NCI-H345 treated with DMSO at 0.1 percent for 48 hours (cell line): ENCODE data around the gene DACT3.

ENCODE experiments used
- DNase-seq: peaks from one replicate; lab custom pipeline; 2025; ENCODE audit not compliant: unreplicated experiment; lab: John Stamatoyannopoulos, UW

Gene DACT3

DNA sequence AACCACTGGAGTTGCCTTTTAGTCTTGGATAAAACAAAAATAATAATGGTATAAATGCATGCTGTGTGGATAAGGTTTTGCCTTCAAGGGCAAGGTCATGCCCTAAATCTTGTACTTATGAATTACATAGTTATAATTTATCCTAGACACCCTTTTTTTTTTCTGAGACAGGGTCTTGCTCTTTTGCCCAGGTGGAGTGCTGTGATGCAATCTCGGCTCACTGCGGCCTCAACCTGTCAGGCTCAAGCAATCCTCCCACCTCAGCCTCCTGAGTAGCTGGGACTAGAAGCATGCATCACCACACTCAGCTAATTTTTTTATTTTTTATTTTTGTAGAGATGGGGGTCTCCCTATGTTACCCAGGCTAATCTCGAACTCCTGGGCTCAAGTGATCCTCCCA is 7.7 kb upstream of the DACT3 start:
- DNase-seq: no peak

- DNase-seq: no peak
These were observed 4.1 kb upstream of the DACT3 start for GRCh38 chr19:46665072-46665471.

DNA sequence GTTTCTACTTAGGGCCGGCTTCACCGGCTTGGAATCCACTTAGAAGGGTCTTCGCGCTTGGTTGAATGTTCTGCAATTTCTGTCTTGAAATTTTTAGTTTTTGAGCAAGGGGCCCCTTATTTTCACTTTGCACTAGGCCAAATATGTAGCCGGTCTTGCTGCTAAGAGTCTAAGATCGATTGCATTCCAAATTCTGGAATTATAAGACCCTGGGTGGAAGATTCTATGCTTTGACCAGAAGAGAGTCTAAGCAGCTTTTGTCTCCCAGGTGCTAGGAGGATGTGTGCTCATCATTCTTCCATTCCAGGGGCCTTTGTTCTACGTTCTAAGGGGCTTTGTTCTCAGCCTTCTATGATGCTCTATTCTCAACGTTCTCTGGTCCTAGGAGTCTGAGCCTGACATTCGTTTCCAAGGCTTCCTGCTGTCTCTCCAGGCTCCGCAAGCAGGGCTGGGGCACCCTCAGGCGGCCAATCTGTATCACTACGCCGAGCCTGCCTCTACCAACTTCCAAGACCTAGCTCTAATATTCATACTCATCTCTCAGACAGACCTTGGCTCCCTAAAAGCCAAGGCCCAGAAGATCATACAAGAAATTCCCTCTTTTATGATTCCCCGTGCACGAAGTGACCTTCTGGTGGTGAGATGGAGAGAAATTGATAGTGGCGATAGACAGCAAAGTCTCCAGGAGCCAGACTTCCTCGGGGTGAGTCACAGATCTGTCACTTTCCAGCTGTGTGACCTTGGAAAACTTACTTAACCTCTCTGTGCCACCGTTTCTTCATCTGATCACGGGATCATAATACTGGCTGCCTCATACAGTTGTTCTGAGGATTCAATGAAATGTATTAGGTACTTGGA is 982 bp upstream of the DACT3 start:
- DNase-seq: peak; percentile 84

DNA sequence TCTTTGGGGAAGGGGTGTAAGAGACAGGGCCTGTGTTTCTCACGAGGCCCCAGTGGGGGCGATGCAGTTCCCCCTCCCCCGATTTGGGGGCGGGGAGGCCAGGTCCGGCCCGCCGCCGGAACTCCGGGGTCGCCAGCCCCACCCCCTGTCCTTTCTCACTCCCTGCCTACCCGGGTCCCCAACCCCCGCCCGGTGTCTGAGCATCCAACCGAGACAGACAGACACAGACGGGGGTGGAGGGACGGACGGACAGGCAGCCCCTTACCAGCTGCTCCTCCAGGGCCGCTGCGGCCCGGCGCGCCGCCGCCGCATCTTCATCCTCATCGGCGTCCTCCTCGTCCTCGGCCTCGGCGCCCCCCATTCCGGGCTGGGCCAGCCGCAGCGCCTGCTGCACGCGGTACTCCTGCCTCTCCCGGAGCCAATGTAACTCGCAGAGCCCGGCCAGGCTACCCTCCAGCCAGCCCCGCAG is 397 bp downstream of the DACT3 start:
- no peak for DNase-seq

- DNase-seq: no peak
These were observed 919 bp downstream of the DACT3 start for GRCh38 chr19:46660008-46660517.

- DNase-seq: no peak
These were observed 1.6 kb downstream of the DACT3 start for GRCh38 chr19:46659151-46660007.

DNA sequence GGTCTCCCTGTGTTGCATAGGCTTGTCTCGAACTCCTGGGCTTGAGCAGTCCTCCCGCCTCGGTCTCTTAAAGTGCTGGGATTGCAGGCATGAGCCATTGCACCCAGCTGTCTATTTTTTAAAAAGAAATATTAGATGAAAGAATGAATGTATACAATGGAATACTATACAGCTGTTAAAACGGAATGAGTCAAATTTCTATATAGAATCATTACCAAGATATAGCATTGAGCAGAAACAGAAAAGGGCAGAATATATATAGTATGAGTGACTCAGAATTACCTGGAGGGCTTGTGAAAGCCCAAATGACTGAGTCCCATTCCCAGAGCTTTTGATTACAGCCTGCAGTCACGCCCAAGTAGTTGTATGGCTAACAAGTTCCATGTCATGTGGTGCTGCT is 4.4 kb downstream of the DACT3 start:
- DNase-seq: no peak

- DNase-seq: no peak
These were observed 6.3 kb downstream of the DACT3 start for GRCh38 chr19:46654621-46655152.

DNA sequence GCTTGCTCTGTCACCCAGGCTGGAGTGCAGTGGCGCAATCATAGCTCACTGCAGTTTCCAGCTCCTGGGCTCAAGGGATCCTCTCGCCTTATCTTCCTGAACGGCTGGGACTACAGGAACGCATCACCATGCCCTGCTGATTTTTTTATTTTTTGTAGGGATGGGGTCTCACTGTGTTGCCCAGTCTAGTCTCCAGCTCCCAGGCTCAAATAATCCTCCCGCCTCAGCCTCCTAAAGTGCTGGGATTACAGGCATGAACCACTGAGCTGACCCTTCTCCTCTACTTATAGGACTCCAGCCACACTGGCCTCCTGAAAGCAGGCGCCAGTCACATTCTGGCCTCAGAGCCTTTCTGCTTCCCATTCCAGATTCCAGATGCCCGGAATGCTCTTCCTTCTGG is 10.5 kb downstream of the DACT3 start:
- DNase-seq: no peak

- DNase-seq: no peak
These were observed 11.7 kb downstream of the DACT3 start for GRCh38 chr19:46648961-46649960.

- no peak for DNase-seq
These were observed 12.7 kb downstream of the DACT3 start for GRCh38 chr19:46648060-46648960.

DNA sequence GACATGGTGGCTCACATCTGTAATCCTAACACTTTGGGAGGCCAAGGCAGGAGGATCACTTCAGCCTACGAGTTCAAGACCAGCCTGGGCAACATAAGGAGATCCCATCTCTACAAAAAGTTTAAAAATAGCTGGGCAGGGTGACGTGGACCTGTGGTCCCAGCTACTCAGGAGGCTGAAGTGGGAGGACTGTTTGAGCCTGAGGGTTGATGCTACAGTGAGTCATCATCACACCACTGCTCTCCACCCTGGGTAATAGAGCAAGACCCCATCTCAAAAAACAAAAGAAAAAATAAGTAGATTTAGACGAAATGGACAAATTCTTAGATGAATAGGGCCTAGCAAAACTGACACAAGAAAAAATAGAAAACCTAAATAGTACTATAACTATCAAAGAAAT is 14.6 kb downstream of the DACT3 start:
- no peak for DNase-seq

GRCh38 chr19:46644720-46645119 is 16.3 kb downstream of the DACT3 start:
- DNase-seq: no peak

DNA sequence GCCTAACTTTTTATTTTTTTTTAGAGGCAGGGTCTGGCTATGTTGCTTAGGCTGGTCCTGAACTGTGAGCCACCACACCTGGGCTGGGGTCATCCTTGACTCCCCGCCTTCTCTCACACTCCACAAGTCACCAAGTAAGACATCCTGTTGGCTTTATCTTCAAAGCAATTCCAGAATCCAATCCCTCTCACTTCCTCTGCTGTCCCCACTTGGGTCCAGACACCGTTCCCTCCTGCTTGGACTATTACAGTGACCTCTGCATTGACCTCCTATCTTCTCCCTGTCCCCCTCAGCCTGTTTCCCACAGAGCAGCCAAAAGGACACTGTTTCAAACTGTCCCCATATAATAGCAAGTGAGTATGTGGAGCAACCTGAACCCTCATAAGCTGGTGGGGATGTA is 20.3 kb downstream of the DACT3 start:
- DNase-seq: no peak

- DNase-seq: no peak
These were observed 21.4 kb downstream of the DACT3 start for GRCh38 chr19:46639358-46640182.

GRCh38 chr19:46637224-46637623 is 23.8 kb downstream of the DACT3 start:
- DNase-seq: no peak

GRCh38 chr19:46635920-46636761 is 24.8 kb downstream of the DACT3 start, which contains the start of gene GNG8:
TSS of gene GNG8 (minus strand) at chr19:46636202. CDS start at chr19:46634682, 1,520 bp downstream.
- DNase-seq: no peak
